GM18505 (cell line): ENCODE data around the gene STAB2.

Experiments
- ATAC-seq: cut with Tn5 transposase; IDR thresholded peaks from one replicate; pipeline ENCODE4 v1.9.1; 2021; ENCODE audit not compliant: unreplicated experiment
- POLR2A ChIP-seq: IDR thresholded peaks from 4 replicates; pipeline ENCODE4 v1.6.1; 2011; ENCODE audit warnings: borderline replicate concordance; ENCODE audit not compliant: insufficient read depth, insufficient read length; ENCODE audit errors: extremely low read depth

Gene STAB2

GRCh38 chr12:103743788-103744187 is 156.7 kb downstream of the STAB2 start:
- no peak for TF ChIP-seq POLR2A
- no peak for ATAC-seq

DNA sequence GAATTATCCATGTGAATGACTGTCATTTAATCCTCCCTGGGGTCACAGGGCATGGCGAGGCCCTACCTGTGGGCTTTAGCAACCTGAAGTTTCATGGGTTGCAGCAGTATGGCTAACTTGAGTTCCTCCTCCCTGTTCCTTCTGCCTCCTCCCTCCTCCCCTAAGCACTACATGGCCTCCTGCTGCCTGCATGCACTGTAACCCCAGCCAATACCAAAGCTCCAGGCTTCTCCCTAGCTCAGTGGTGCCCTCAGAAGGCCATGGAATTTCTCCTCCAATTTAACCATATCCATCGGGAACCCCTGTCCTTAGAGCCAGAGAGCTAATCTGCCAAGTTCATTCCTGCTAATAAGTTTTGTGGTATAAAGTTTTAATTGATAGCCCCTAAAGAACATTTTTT is 158.9 kb downstream of the STAB2 start:
- ATAC-seq = no peak
- TF ChIP-seq POLR2A = no peak

- no peak for TF ChIP-seq POLR2A
- no peak for ATAC-seq
Observed at GRCh38 chr12:103748002-103748401, 160.9 kb downstream of the STAB2 start.

GRCh38 chr12:103748875-103749274 is 161.8 kb downstream of the STAB2 start:
- ATAC-seq = no peak

GRCh38 chr12:103751171-103751570 is 164.1 kb downstream of the STAB2 start:
- no peak for TF ChIP-seq POLR2A
- no peak for ATAC-seq

More at GRCh38 chr12:103748875-103749274, 161.8 kb downstream of the STAB2 start:
- TF ChIP-seq POLR2A = no peak

- ATAC-seq = no peak
- no peak for TF ChIP-seq POLR2A
Observed at GRCh38 chr12:103751600-103751999, 164.5 kb downstream of the STAB2 start.

DNA sequence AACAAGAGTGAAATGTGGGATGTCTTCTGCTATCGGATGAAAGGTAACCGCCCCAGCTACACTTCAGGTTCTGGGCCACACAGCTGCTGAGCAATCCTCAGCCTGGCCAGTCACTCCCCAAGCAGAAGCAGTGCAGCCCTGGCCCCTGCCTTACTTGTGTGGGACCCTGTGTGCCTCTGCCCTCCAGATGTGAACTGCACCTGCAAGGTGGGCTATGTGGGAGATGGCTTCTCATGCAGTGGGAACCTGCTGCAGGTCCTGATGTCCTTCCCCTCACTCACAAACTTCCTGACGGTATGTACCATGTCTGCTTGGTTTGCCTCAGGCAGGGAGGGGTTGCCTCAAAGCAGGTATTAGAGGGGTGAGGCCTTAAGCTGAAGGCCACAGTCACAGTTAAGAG is 168.4 kb downstream of the STAB2 start:
- no peak for TF ChIP-seq POLR2A
- no peak for ATAC-seq

DNA sequence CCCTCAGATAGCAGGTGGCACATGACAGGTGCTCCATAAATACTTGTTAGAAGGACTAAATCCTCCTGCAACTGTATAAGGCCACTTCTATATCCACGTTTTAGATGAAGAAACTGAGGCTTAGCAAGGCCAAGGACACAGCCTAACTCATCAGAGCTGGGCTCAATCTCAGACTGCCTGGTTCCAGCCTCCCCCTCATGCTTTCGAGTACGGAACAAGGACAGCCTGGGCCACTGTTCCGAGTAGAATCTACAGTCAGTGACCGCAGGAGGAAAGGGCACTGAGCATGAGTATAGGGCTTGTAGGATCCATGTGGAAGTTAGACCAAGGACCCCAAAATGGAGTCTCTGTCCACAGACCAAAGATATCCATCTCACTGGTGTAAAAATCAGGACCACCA is 169.4 kb downstream of the STAB2 start:
- TF ChIP-seq POLR2A = no peak
- no peak for ATAC-seq

GRCh38 chr12:103757248-103757647 is 170.2 kb downstream of the STAB2 start:
- no peak for ATAC-seq
- no peak for TF ChIP-seq POLR2A

- no peak for TF ChIP-seq POLR2A
- no peak for ATAC-seq
Observed at GRCh38 chr12:103758310-103759089, 171.4 kb downstream of the STAB2 start.

GRCh38 chr12:103762473-103762872 is 175.4 kb downstream of the STAB2 start:
- ATAC-seq = no peak
- no peak for TF ChIP-seq POLR2A

DNA sequence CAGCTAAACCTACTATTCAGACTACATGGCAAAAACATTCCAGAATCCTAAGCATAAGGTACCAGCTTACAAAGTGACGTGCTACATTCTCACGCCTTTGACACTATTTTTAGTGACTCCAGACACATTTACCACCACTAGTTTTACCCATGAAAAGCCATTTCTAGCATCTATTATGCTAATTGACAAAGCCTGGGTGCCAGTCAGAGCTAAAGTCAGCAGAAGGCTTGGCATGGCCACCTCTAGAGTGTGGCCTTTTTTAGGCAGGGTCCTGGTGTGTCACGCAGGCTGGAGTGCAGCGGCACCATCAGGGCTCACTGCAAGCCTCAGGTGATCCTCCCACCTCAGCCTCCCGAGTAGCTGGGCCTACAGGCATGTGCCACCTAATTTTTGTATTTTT is 178.2 kb downstream of the STAB2 start:
- TF ChIP-seq POLR2A = no peak
- ATAC-seq = no peak

GRCh38 chr12:103766028-103766427 is 179.0 kb downstream of the STAB2 start:
- ATAC-seq = no peak

DNA sequence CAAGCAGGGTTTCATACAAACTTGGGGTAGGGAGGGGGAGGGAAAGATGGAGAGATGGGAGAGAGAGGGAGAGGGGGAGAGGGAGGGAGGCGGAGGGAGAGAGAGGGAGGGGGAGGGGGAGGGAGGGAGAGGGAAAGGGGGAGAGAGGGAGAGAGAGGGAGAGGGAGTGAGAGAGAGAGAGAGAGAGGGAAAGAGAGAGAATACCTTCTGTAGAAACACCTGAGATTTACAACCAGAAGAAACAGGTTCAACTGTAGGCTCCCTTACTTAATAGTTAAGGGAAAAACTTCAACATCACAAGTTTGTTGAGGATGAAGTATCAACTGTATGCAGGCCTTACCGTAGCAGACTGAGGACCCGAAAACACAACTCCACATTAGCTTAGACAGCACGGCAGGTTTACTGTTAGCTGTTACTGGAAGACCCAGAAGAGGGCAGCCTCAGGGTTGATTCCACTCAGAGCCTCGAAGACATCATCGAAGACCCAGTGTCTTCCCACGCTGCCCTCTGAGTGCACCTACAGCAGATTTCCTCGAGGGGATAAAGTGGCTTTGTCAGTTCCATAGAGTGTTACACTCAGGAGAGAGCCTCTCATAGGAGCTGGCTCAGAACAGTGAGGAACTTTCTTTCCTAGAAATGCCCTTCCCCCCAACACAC is 181.5 kb downstream of the STAB2 start:
- no peak for TF ChIP-seq POLR2A
- no peak for ATAC-seq

More at GRCh38 chr12:103766028-103766427, 179.0 kb downstream of the STAB2 start:
- no peak for TF ChIP-seq POLR2A

DNA sequence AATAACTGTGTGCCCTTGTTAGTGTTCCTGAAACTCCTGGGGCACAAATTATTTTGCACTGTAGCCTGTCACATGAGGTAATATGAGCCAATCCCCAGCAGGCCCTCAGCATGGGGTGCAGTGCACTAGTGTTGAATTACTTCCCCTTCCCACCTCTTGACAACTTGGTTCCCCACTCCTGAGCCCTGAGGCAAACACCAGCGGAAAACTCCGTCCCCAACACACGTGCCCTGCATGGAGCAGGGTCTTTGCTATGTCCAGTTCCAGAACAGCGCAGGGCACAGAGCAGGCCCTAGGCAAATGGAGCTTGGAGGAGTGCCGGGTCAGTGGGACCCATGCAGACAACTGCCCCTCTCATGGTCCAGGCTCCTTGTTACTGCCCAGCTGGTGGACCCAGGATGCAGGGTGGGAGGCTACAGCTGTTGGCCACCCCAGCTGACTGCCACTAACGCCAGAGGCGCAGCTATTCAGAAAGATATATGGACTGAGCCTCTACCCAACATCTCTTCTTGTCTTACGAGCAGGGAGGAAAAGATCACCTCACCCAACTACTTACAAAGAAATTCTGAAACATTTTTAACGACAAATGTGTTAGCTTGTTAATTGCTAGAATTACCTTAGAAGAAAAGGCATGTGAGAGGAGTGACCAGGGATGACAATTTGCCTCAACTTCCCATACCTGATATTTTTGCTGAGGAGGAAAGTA is 182.3 kb downstream of the STAB2 start:
- ATAC-seq = no peak
- no peak for TF ChIP-seq POLR2A

- ATAC-seq = no peak
- TF ChIP-seq POLR2A = no peak
Observed at GRCh38 chr12:103771466-103771865, 184.4 kb downstream of the STAB2 start.
